Left ventricle myocardium inferior (tissue), 1 donor: ENCODE data around the gene MMP24. TPM values are rescaled to one million over a fixed set of nuclear protein-coding genes. Genes with fewer than 3 reads are reported as not detected.
"Not testable (repeated sequence)": the region's sequence is repeated elsewhere in the genome, so short reads cannot be mapped to it uniquely, and the experiment has no call there.

ENCODE experiments used
- DNase-seq: peaks from one replicate; pipeline ENCODE4 v3.0.0-alpha.2; 2020
- H3K27ac ChIP-seq: fragments of 200-600 bp; replicated peaks from 2 replicates; pipeline ENCODE4 v1.8.0; 2021
- H3K27me3 ChIP-seq: fragments of 200-600 bp; 2 replicates; pipeline ENCODE4 v1.8.0; 2021; ENCODE audit warnings: low read depth
- H3K36me3 ChIP-seq: fragments of 200-600 bp; 2 replicates; pipeline ENCODE4 v1.8.0; 2021
- H3K4me1 ChIP-seq: fragments of 200-600 bp; 2 replicates; pipeline ENCODE4 v1.8.0; 2021
- H3K4me3 ChIP-seq: fragments of 200-600 bp; 2 replicates; pipeline ENCODE4 v1.8.0; 2021; ENCODE audit warnings: mild to moderate bottlenecking, moderate library complexity
- H3K9me3 ChIP-seq: fragments of 200-600 bp; replicated peaks from 2 replicates; pipeline ENCODE4 v1.8.0; 2021
- CTCF ChIP-seq: fragments of 200-600 bp; IDR thresholded peaks from 2 replicates; pipeline ENCODE4 v1.8.0; 2021; ENCODE audit warnings: antibody characterized with exemption, mild to moderate bottlenecking, borderline replicate concordance
- intact Hi-C: fragments of 100-400 bp; cut with micrococcal nuclease; formaldehyde crosslinking; loops from one replicate; pipeline ENCODE4 v1.11.0; 2022
- total RNA-seq: library from RNA; stranded (reverse); fragmentation: NEBNext Ultra II Directional; extraction: Animal tissue kit (Norgen Biotek cat#: 25700); gene quantifications from one replicate; pipeline ENCODE4 v1.2.1, GENCODE V29; 2021
- donor health status: DM: no; HTN: yes; CAD: no; lungs with severe emphysema.

MMP24 gene
- total RNA-seq, 1 donor from 2014 or later, result 0.25 TPM

- Histone ChIP-seq H3K36me3 (no peaks in the 10 kb centered on the region), H3K4me1 (peaks cover 17% of the 10 kb centered on the region), H3K4me3 (no peak overlapping the region), H3K27me3 (no peaks in the 10 kb centered on the region), H3K27ac (no peak overlapping the region), H3K9me3 (no peaks in the 10 kb centered on the region)
- no peak for DNase-seq
- intact Hi-C loops, result no loop called here
- TF ChIP-seq CTCF, result no peak
These were observed 28.0 kb downstream of the MMP24 start for GRCh38 chr20:35254448-35254999.

- intact Hi-C loops, result no loop called here
- Histone ChIP-seq H3K27ac (peak overlapping the region; percentile 5), H3K9me3 (no peaks in the 10 kb centered on the region), H3K36me3 (no peaks in the 10 kb centered on the region), H3K4me1 (peaks cover 17% of the 10 kb centered on the region), H3K4me3 (no peak overlapping the region), H3K27me3 (no peaks in the 10 kb centered on the region)
- TF ChIP-seq CTCF, result no peak
- DNase-seq, result no peak
These were observed 30.9 kb downstream of the MMP24 start for GRCh38 chr20:35257175-35257909.

- H3K27me3 ChIP-seq, result no peaks in the 10 kb centered on the region
- TF ChIP-seq CTCF, result no peak
- peaks cover 32% of the 10 kb centered on the region for H3K4me1 ChIP-seq
- H3K9me3 ChIP-seq, result no peaks in the 10 kb centered on the region
- no peak for DNase-seq
- no peaks in the 10 kb centered on the region for H3K36me3 ChIP-seq
- no peak overlapping the region for H3K27ac ChIP-seq
- no peak overlapping the region for H3K4me3 ChIP-seq
- intact Hi-C loops, result loop anchor here (5.0 kb wide), 1 partner anchor 113 kb away; the partner anchor contains the start of gene EDEM2
These were observed 33.9 kb downstream of the MMP24 start for GRCh38 chr20:35260426-35260825.

- intact Hi-C loops, result loop anchor here (5.0 kb wide), 1 partner anchor 115 kb away; the partner anchor contains the start of gene EDEM2
- not testable (repeated sequence) for H3K36me3 ChIP-seq, H3K27me3 ChIP-seq, H3K4me3 ChIP-seq, H3K27ac ChIP-seq, H3K9me3 ChIP-seq, DNase-seq
- peaks cover 25% of the 10 kb centered on the region for H3K4me1 ChIP-seq
These were observed 35.8 kb downstream of the MMP24 start for GRCh38 chr20:35262321-35262720.

- Histone ChIP-seq H3K4me1 (peaks cover 19% of the 10 kb centered on the region), H3K36me3 (peaks cover 15% of the 10 kb centered on the region), H3K27ac (peak overlapping the region; percentile 64)
- H3K4me3 ChIP-seq, DNase-seq, H3K27me3 ChIP-seq, H3K9me3 ChIP-seq: not testable (repeated sequence)
- intact Hi-C loops, result loop anchor here (5.0 kb wide), 1 partner anchor 116 kb away; the partner anchor contains the start of gene EDEM2
These were observed 36.4 kb downstream of the MMP24 start for GRCh38 chr20:35262731-35263531.

GRCh38 chr20:35263532-35264341 is 37.2 kb downstream of the MMP24 start:
- Histone ChIP-seq H3K4me3 (no peak overlapping the region), H3K27me3 (no peaks in the 10 kb centered on the region), H3K27ac (peak overlapping the region; percentile 64), H3K4me1 (peaks cover 15% of the 10 kb centered on the region), H3K9me3 (no peaks in the 10 kb centered on the region), H3K36me3 (peaks cover 21% of the 10 kb centered on the region)
- no peak for TF ChIP-seq CTCF
- intact Hi-C loops, result loop anchor here (5.0 kb wide), 1 partner anchor 116 kb away; the partner anchor contains the start of gene EDEM2
- DNase-seq, result peak; percentile 47
